Measurements from ENCODE around the gene PBOV1. TPM values are rescaled to one million over a fixed set of nuclear protein-coding genes. Genes with fewer than 3 reads are reported as not detected.
A peak's percentile ranks its signal among the peaks of the same experiment; 100 is the strongest.

Gene PBOV1
- total RNA-seq, 1 experiment from 2014 or later: not detected

GRCh38 chr6:138235205-138235604, 16.9 kb upstream of the PBOV1 start:
- TF ChIP-seq CTCF (conservative IDR thresholded peaks at IDR 0.05) (no peak), EZH2 (IDR thresholded peaks at IDR 0.05; ENCODE audit: low read depth) (no peak)
- BruUV-seq (replicated peaks): no TSS peak
- H3K27me3 ChIP-seq (ENCODE audit: insufficient read depth, low read depth): no peaks in the 10 kb centered on the region
- H3K9me3 ChIP-seq (ENCODE audit: insufficient read depth, low read depth): no peaks in the 10 kb centered on the region
- peak overlapping the region; percentile 95 for H3K27ac ChIP-seq
- peaks cover 26% of the 10 kb centered on the region for H3F3A ChIP-seq (ENCODE audit: insufficient read depth, low read depth)
- H3K9me2 ChIP-seq (ENCODE audit: insufficient read depth): no peaks in the 10 kb centered on the region
- H4K20me1 ChIP-seq (ENCODE audit: insufficient read depth): no peaks in the 10 kb centered on the region
- no peak overlapping the region for H2AFZ ChIP-seq
- ChIA-PET POLR2A (ENCODE audit: unreplicated experiment) (no interaction called here), CTCF (no interaction called here)
- peak overlapping the region; percentile 10; the same call in 1 of the 2 replicates for H3K4me2 ChIP-seq
- no peak overlapping the region for H3K4me3 ChIP-seq
- intact Hi-C loops (cut with micrococcal nuclease; ENCODE audit: unreplicated experiment): no loop called here
- no peak for DNase-seq
- peaks cover 27% of the 10 kb centered on the region for H3K79me2 ChIP-seq (ENCODE audit: low read depth)
- peaks cover 3% of the 10 kb centered on the region for H3K36me3 ChIP-seq (ENCODE audit: low read depth)
- peaks cover 62% of the 10 kb centered on the region for H3K4me1 ChIP-seq (replicated peaks; ENCODE audit: insufficient read depth)

- no TSS peak for BruUV-seq (replicated peaks)
- H3K36me3 ChIP-seq (ENCODE audit: low read depth): peaks cover 3% of the 10 kb centered on the region
- no peaks in the 10 kb centered on the region for H3K9me2 ChIP-seq (ENCODE audit: insufficient read depth)
- H3F3A ChIP-seq (ENCODE audit: insufficient read depth, low read depth): peaks cover 35% of the 10 kb centered on the region
- peak in 1 of 2 experiments; percentile 85 for DNase-seq
- H3K4me3 ChIP-seq: no peak overlapping the region
- peaks cover 71% of the 10 kb centered on the region for H3K4me1 ChIP-seq (replicated peaks; ENCODE audit: insufficient read depth)
- no peaks in the 10 kb centered on the region for H4K20me1 ChIP-seq (ENCODE audit: insufficient read depth)
- peak overlapping the region; percentile 26 for H3K4me2 ChIP-seq
- H3K9me3 ChIP-seq (ENCODE audit: insufficient read depth, low read depth): no peaks in the 10 kb centered on the region
- H3K27me3 ChIP-seq (ENCODE audit: insufficient read depth, low read depth): no peaks in the 10 kb centered on the region
- H3K79me2 ChIP-seq (ENCODE audit: low read depth): peaks cover 27% of the 10 kb centered on the region
- peak overlapping the region; percentile 95 for H3K27ac ChIP-seq
- no peak for TF ChIP-seq CTCF (conservative IDR thresholded peaks at IDR 0.05)
- no peak for TF ChIP-seq EZH2 (IDR thresholded peaks at IDR 0.05; ENCODE audit: low read depth)
- POLR2A ChIA-PET (ENCODE audit: unreplicated experiment): interaction anchor here (0.7 kb wide), 1 partner anchor 175 kb away, joined by 4 read pairs; no protein-coding TSS in a partner anchor
- no peak overlapping the region for H2AFZ ChIP-seq
- CTCF ChIA-PET: no interaction called here
- intact Hi-C loops (cut with micrococcal nuclease; ENCODE audit: unreplicated experiment): loop anchor here (5.0 kb wide), 1 partner anchor 72 kb away; the partner anchor contains the start of gene ARFGEF3
Measured at GRCh38 chr6:138234363-138234762, 16.1 kb upstream of the PBOV1 start.

GRCh38 chr6:138231381-138231886, 13.1 kb upstream of the PBOV1 start:
- H3K9me2 ChIP-seq (ENCODE audit: insufficient read depth): no peaks in the 10 kb centered on the region
- peaks cover 3% of the 10 kb centered on the region; the same call in 1 of the 2 replicates for H3K36me3 ChIP-seq (ENCODE audit: low read depth)
- peaks cover 24% of the 10 kb centered on the region for H3K79me2 ChIP-seq (ENCODE audit: low read depth)
- H4K20me1 ChIP-seq (ENCODE audit: insufficient read depth): no peaks in the 10 kb centered on the region
- peak overlapping the region; percentile 42 for H2AFZ ChIP-seq
- H3K27me3 ChIP-seq (ENCODE audit: insufficient read depth, low read depth): no peaks in the 10 kb centered on the region
- intact Hi-C loops (cut with micrococcal nuclease; ENCODE audit: unreplicated experiment): loop anchor here (5.0 kb wide), 1 partner anchor 69 kb away; the partner anchor contains the start of gene ARFGEF3
- peak; percentile 43 to 96 for DNase-seq
- no TSS peak for BruUV-seq (replicated peaks)
- POLR2A ChIA-PET (ENCODE audit: unreplicated experiment): no interaction called here
- peak overlapping the region; percentile 40 for H3K4me3 ChIP-seq
- CTCF ChIA-PET: interaction anchor here (1.0 kb wide), 1 partner anchor 30 kb away, joined by 3 read pairs; no protein-coding TSS in a partner anchor
- no peak for TF ChIP-seq EZH2 (IDR thresholded peaks at IDR 0.05; ENCODE audit: low read depth)
- no peak for TF ChIP-seq CTCF (conservative IDR thresholded peaks at IDR 0.05)
- peaks cover 89% of the 10 kb centered on the region for H3K4me1 ChIP-seq (replicated peaks; ENCODE audit: insufficient read depth)
- no peaks in the 10 kb centered on the region for H3K9me3 ChIP-seq (ENCODE audit: insufficient read depth, low read depth)
- peak overlapping the region; percentile 74 for H3K4me2 ChIP-seq
- peak overlapping the region; percentile 95 for H3K27ac ChIP-seq
- peaks cover 44% of the 10 kb centered on the region for H3F3A ChIP-seq (ENCODE audit: insufficient read depth, low read depth)
